Smooth muscle cell (in vitro differentiated cells): ENCODE measurements around the gene MECR. TPM values are rescaled to one million over a fixed set of nuclear protein-coding genes. Genes with fewer than 3 reads are reported as not detected.
A peak's percentile ranks its signal among the peaks of the same experiment; 100 is the strongest.

ENCODE experiments used
- DNase-seq: peaks from one replicate; lab custom pipeline; 2025; ENCODE audit not compliant: unreplicated experiment; lab: John Stamatoyannopoulos, UW
- H2AFZ ChIP-seq: fragments of 200-600 bp; sonication (generic); 2 replicates; pipeline ENCODE4 v1.6.0; 2016; ENCODE audit warnings: antibody characterized with exemption, low read depth, mild to moderate bottlenecking
- H3F3A ChIP-seq: fragments of 200-600 bp; sonication (generic); 2 replicates; pipeline ENCODE4 v1.6.0; 2017; ENCODE audit warnings: antibody characterized with exemption, low read depth
- H3K27ac ChIP-seq: fragments of 200-600 bp; sonication (generic); 2 replicates; pipeline ENCODE4 v1.5.1; 2016; ENCODE audit warnings: low read depth, mild to moderate bottlenecking
- H3K27me3 ChIP-seq: fragments of 200-600 bp; sonication (generic); 2 replicates; pipeline ENCODE4 v1.6.1; 2016; ENCODE audit warnings: low read depth, mild to moderate bottlenecking
- H3K36me3 ChIP-seq: fragments of 200-600 bp; sonication (generic); 2 replicates; pipeline ENCODE4 v1.5.1; 2016; ENCODE audit warnings: low read depth
- H3K4me1 ChIP-seq: fragments of 200-600 bp; sonication (generic); 2 replicates; pipeline ENCODE4 v1.5.1; 2016; ENCODE audit warnings: low read depth
- H3K4me2 ChIP-seq: fragments of 200-600 bp; sonication (generic); 2 replicates; pipeline ENCODE4 v1.6.0; 2016; ENCODE audit warnings: mild to moderate bottlenecking
- H3K4me3 ChIP-seq: fragments of 200-600 bp; sonication (generic); 2 replicates; pipeline ENCODE4 v1.5.1; 2016; ENCODE audit warnings: mild to moderate bottlenecking
- H3K79me2 ChIP-seq: fragments of 200-600 bp; sonication (generic); 2 replicates; pipeline ENCODE4 v1.6.0; 2016; ENCODE audit warnings: low read depth, mild to moderate bottlenecking
- H3K9ac ChIP-seq: fragments of 200-600 bp; sonication (generic); 2 replicates; pipeline ENCODE4 v1.6.0; 2016; ENCODE audit warnings: low read depth
- H3K9me3 ChIP-seq: fragments of 200-600 bp; sonication (generic); replicated peaks from 2 replicates; pipeline ENCODE4 v1.5.1; 2016; ENCODE audit warnings: low read depth
- H4K20me1 ChIP-seq: fragments of 200-600 bp; sonication (generic); 2 replicates; pipeline ENCODE4 v1.6.0; 2016; ENCODE audit warnings: low read depth
- CTCF ChIP-seq: fragments of 200-600 bp; sonication (generic); IDR thresholded peaks from 2 replicates; pipeline ENCODE4 v1.5.1; 2017; ENCODE audit warnings: borderline replicate concordance, mild to moderate bottlenecking, antibody characterized with exemption; ENCODE audit not compliant: insufficient read depth, poor library complexity, severe bottlenecking
- WGBS: methylation state at CpG from one replicate; pipeline ENCODE4 v1.1.7; 2016; ENCODE audit warnings: low lambda C conversion rate; 5-methylcytosine and 5-hydroxymethylcytosine counted together
- polyA plus RNA-seq: library from polyadenylated mRNA; unstranded; fragments of >200 nt; fragmentation: Nextera tagmentation; extraction: Ambion mirVana; gene quantifications from 2 replicates; pipeline ENCODE4 v1.2.1, GENCODE V29; 2016
- total RNA-seq: library from RNA; depleted of rRNA; stranded (reverse); fragments of >200 nt; gene quantifications from 2 replicates; pipeline ENCODE4 v1.2.3, GENCODE V29; 2014

Gene MECR
- total and polyA plus RNA-seq, 2 experiments from 2014 or later = 11.6 to 43.8 TPM

GRCh38 chr1:29195881-29196291 is 34.8 kb downstream of the MECR start:
- 94% methylated on average over 8 of the region's 8 CpGs for WGBS

GRCh38 chr1:29193879-29194455 is 36.8 kb downstream of the MECR start:
- Histone ChIP-seq H3K4me3 (no peak overlapping the region), H3K4me1 (no peaks in the 10 kb centered on the region), H3F3A (peaks cover 5% of the 10 kb centered on the region), H3K79me2 (no peaks in the 10 kb centered on the region), H3K9ac (no peak overlapping the region), H3K9me3 (no peaks in the 10 kb centered on the region), H3K36me3 (no peaks in the 10 kb centered on the region), H3K27ac (no peak overlapping the region), H3K4me2 (no peak overlapping the region), H3K27me3 (no peaks in the 10 kb centered on the region), H4K20me1 (no peaks in the 10 kb centered on the region), H2AFZ (no peak overlapping the region)
- TF ChIP-seq CTCF = no peak
- DNase-seq = no peak
- 97% methylated on average over 8 of the region's 8 CpGs for WGBS

More at GRCh38 chr1:29195881-29196291, 34.8 kb downstream of the MECR start:
- TF ChIP-seq CTCF = no peak
- H3K27ac ChIP-seq = peak overlapping the region; percentile 85
- DNase-seq = no peak
- H3K9me3 ChIP-seq = no peaks in the 10 kb centered on the region
- no peak overlapping the region for H2AFZ ChIP-seq
- peaks cover 12% of the 10 kb centered on the region for H3F3A ChIP-seq
- no peaks in the 10 kb centered on the region for H3K79me2 ChIP-seq
- no peaks in the 10 kb centered on the region for H3K27me3 ChIP-seq
- no peak overlapping the region for H3K4me3 ChIP-seq
- H3K9ac ChIP-seq = no peak overlapping the region
- H4K20me1 ChIP-seq = no peaks in the 10 kb centered on the region
- H3K4me2 ChIP-seq = no peak overlapping the region
- no peaks in the 10 kb centered on the region for H3K36me3 ChIP-seq
- H3K4me1 ChIP-seq = no peaks in the 10 kb centered on the region

GRCh38 chr1:29190718-29191117 is 40.0 kb downstream of the MECR start:
- no peak for DNase-seq
- Histone ChIP-seq H3K36me3 (no peaks in the 10 kb centered on the region), H3K79me2 (no peaks in the 10 kb centered on the region), H3K9ac (no peak overlapping the region), H3K4me1 (no peaks in the 10 kb centered on the region), H3F3A (no peaks in the 10 kb centered on the region), H3K27ac (no peak overlapping the region), H3K4me3 (no peak overlapping the region), H3K27me3 (no peaks in the 10 kb centered on the region), H3K9me3 (no peaks in the 10 kb centered on the region), H3K4me2 (no peak overlapping the region), H2AFZ (no peak overlapping the region), H4K20me1 (no peaks in the 10 kb centered on the region)
- TF ChIP-seq CTCF = no peak
- WGBS = 96% methylated on average over 6 of the region's 6 CpGs

- Histone ChIP-seq H3K4me3 (no peak overlapping the region), H3K36me3 (no peaks in the 10 kb centered on the region), H3K9me3 (no peaks in the 10 kb centered on the region), H3F3A (peaks cover 3% of the 10 kb centered on the region), H3K4me2 (no peak overlapping the region), H3K9ac (no peak overlapping the region), H3K79me2 (no peaks in the 10 kb centered on the region), H3K27me3 (no peaks in the 10 kb centered on the region), H3K27ac (peak overlapping the region; percentile 19), H4K20me1 (no peaks in the 10 kb centered on the region), H3K4me1 (peaks cover 3% of the 10 kb centered on the region), H2AFZ (no peak overlapping the region)
- no peak for TF ChIP-seq CTCF
- DNase-seq = no peak
- 77% methylated on average over 1 of the region's 1 CpG for WGBS
These were observed 44.0 kb downstream of the MECR start for GRCh38 chr1:29186707-29187106.
